Neural crest cell (in vitro differentiated cells): ENCODE results near the gene TGFBR3. TPM values are rescaled to one million over a fixed set of nuclear protein-coding genes. Genes with fewer than 3 reads are reported as not detected.

ENCODE experiments used
- DNase-seq: peaks from one replicate; pipeline ENCODE4 v3.0.0; 2021; ENCODE audit warnings: low read depth, mixed read lengths, low spot score
- H3K27ac Mint-ChIP-seq: one replicate; pipeline ENCODE4 v1.8.0; 2021; ENCODE audit warnings: mild to moderate bottlenecking, mixed read lengths; ENCODE audit not compliant: unreplicated experiment
- H3K27me3 Mint-ChIP-seq: 2 replicates; pipeline ENCODE4 v1.8.0; 2021; ENCODE audit warnings: low read depth, mild to moderate bottlenecking, mixed read lengths
- H3K36me3 Mint-ChIP-seq: 2 replicates; pipeline ENCODE4 v1.8.0; 2021; ENCODE audit warnings: low read depth, mild to moderate bottlenecking, mixed read lengths
- H3K4me1 Mint-ChIP-seq: 2 replicates; pipeline ENCODE4 v1.8.0; 2021; ENCODE audit warnings: mixed read lengths
- H3K4me3 Mint-ChIP-seq: one replicate; pipeline ENCODE4 v1.8.0; 2021; ENCODE audit warnings: mild to moderate bottlenecking, mixed read lengths
- H3K9me3 Mint-ChIP-seq: 2 replicates; pipeline ENCODE4 v1.8.0; 2021; ENCODE audit warnings: mixed read lengths
- CTCF ChIP-seq: fragments of 200-600 bp; sonication (generic); conservative IDR thresholded peaks from 2 replicates; pipeline ENCODE4 v1.5.0; 2021; ENCODE audit warnings: antibody characterized with exemption, mild to moderate bottlenecking
- total RNA-seq: library from RNA; stranded (reverse); gene quantifications from 2 replicates; pipeline ENCODE4 v1.2.1, GENCODE V29; 2021

Gene TGFBR3
- total RNA-seq, 1 donor from 2014 or later = 15.1 TPM

- Mint-ChIP-seq H3K9me3 (no peaks in the 10 kb centered on the region), H3K36me3 (no peaks in the 10 kb centered on the region), H3K4me3 (no peak overlapping the region), H3K27ac (peak overlapping the region; percentile 58), H3K27me3 (no peaks in the 10 kb centered on the region), H3K4me1 (peaks cover 37% of the 10 kb centered on the region)
- TF ChIP-seq CTCF = no peak
- DNase-seq = no peak
Observed at GRCh38 chr1:91819038-91819788, 66.7 kb downstream of the TGFBR3 start.

GRCh38 chr1:91818713-91818975 lies 67.3 kb downstream of the TGFBR3 start:
- peaks cover 37% of the 10 kb centered on the region for H3K4me1 Mint-ChIP-seq

GRCh38 chr1:91817211-91817905 lies 68.6 kb downstream of the TGFBR3 start:
- DNase-seq = no peak
- H3K9me3 Mint-ChIP-seq = no peaks in the 10 kb centered on the region
- no peak overlapping the region for H3K4me3 Mint-ChIP-seq
- H3K36me3 Mint-ChIP-seq = no peaks in the 10 kb centered on the region
- no peak overlapping the region for H3K27ac Mint-ChIP-seq
- H3K4me1 Mint-ChIP-seq = peaks cover 37% of the 10 kb centered on the region
- H3K27me3 Mint-ChIP-seq = no peaks in the 10 kb centered on the region
- no peak for TF ChIP-seq CTCF

More at GRCh38 chr1:91818713-91818975, 67.3 kb downstream of the TGFBR3 start:
- no peaks in the 10 kb centered on the region for H3K27me3 Mint-ChIP-seq
- no peak overlapping the region for H3K4me3 Mint-ChIP-seq
- DNase-seq = no peak
- H3K9me3 Mint-ChIP-seq = no peaks in the 10 kb centered on the region
- H3K36me3 Mint-ChIP-seq = no peaks in the 10 kb centered on the region
- TF ChIP-seq CTCF = no peak
- peak overlapping the region; percentile 58 for H3K27ac Mint-ChIP-seq

- Mint-ChIP-seq H3K27ac (no peak overlapping the region), H3K4me3 (no peak overlapping the region), H3K27me3 (no peaks in the 10 kb centered on the region), H3K36me3 (no peaks in the 10 kb centered on the region), H3K4me1 (peaks cover 41% of the 10 kb centered on the region), H3K9me3 (no peaks in the 10 kb centered on the region)
- DNase-seq = no peak
- no peak for TF ChIP-seq CTCF
Observed at GRCh38 chr1:91816031-91816430, 69.9 kb downstream of the TGFBR3 start.

- Mint-ChIP-seq H3K27me3 (no peaks in the 10 kb centered on the region), H3K4me1 (peaks cover 36% of the 10 kb centered on the region), H3K9me3 (no peaks in the 10 kb centered on the region), H3K27ac (no peak overlapping the region), H3K4me3 (no peak overlapping the region), H3K36me3 (no peaks in the 10 kb centered on the region)
- no peak for DNase-seq
- no peak for TF ChIP-seq CTCF
Observed at GRCh38 chr1:91814448-91814847, 71.5 kb downstream of the TGFBR3 start.
